Subcutaneous abdominal adipose tissue (tissue), 5 donors: Measurements from ENCODE around the gene CLDN9.

Experiments used
- H3K27ac ChIP-seq: one replicate; pipeline ENCODE4 v1.7.0; 2013; ENCODE audit warnings: low read depth, mild to moderate bottlenecking, inconsistent platforms, low read length, moderate library complexity
- H3K27me3 ChIP-seq, 5 donors: one replicate each; pipeline ENCODE4 v1.7.0; 2013; ENCODE audit warnings: low read length in 5 of 5, inconsistent platforms in 1 of 5; ENCODE audit not compliant: control insufficient read depth in 5 of 5, insufficient read depth in 4 of 5
- H3K36me3 ChIP-seq, 5 donors: one replicate each; pipeline ENCODE4 v1.7.0; 2013; ENCODE audit warnings: low read length in 5 of 5; ENCODE audit not compliant: control insufficient read depth in 5 of 5, insufficient read depth in 5 of 5
- H3K4me1 ChIP-seq, 5 donors: one replicate each; pipeline ENCODE4 v1.7.0; 2013; ENCODE audit warnings: low read length in 5 of 5, mild to moderate bottlenecking in 3 of 5, moderate library complexity in 1 of 5; ENCODE audit not compliant: control insufficient read depth in 5 of 5, insufficient read depth in 5 of 5
- H3K4me3 ChIP-seq, 5 donors: one replicate each; pipeline ENCODE4 v1.7.0; 2013; ENCODE audit warnings: low read length in 5 of 5, low read depth in 1 of 5
- H3K9ac ChIP-seq, 5 donors: one replicate each; pipeline ENCODE4 v1.7.0; 2013; ENCODE audit warnings: low read length in 5 of 5, mild to moderate bottlenecking in 4 of 5, moderate library complexity in 3 of 5
- H3K9me3 ChIP-seq, 5 donors: one replicate each; pipeline ENCODE4 v1.7.0; 2013; ENCODE audit warnings: low read length in 5 of 5; ENCODE audit not compliant: control insufficient read depth in 5 of 5
- donor health status: healthy.
- donor health status: healthy.
- donor health status: healthy.
- donor health status: healthy.
- donor health status: healthy.

The CLDN9 gene

GRCh38 chr16:3023415-3023668, 10.6 kb downstream of the CLDN9 start:
- Histone ChIP-seq H3K27ac (peak overlapping the region; percentile 93), H3K4me1 (peaks cover 4 to 53% (median 47%) of the 10 kb centered on the region in 5 donors), H3K36me3 (peaks cover 0 to 19% (median 14%) of the 10 kb centered on the region in 5 donors), H3K27me3 (peaks cover 0 to 4% (median 3%) of the 10 kb centered on the region in 5 donors), H3K9me3 (no peaks in the 10 kb centered on the region), H3K4me3 (peak overlapping the region; percentile 48 to 82 (median 78)), H3K9ac (peak overlapping the region; percentile 6 to 94 (median 81))

GRCh38 chr16:3023669-3024478, 11.2 kb downstream of the CLDN9 start, which contains the start of the genes HCFC1R1 and THOC6:
Gene HCFC1R1, minus strand, starts transcription at chr16:3023942. Its CDS starts 1 bp downstream, at chr16:3023941.
Gene THOC6, plus strand, starts transcription at chr16:3024035. Its CDS starts 292 bp downstream, at chr16:3024327.
- peaks cover 4 to 57% (median 52%) of the 10 kb centered on the region in 5 donors for H3K4me1 ChIP-seq
- H3K27ac ChIP-seq: peak within 1 kb of the TSS; percentile 93
- no peaks in the 10 kb centered on the region for H3K9me3 ChIP-seq
- peak within 1 kb of the TSS; percentile 48 to 82 (median 78) for H3K4me3 ChIP-seq
- H3K36me3 ChIP-seq: peaks cover 0 to 19% (median 14%) of the 10 kb centered on the region in 5 donors
- H3K27me3 ChIP-seq: peaks cover 1 to 5% (median 3%) of the 10 kb centered on the region in 5 donors
- H3K9ac ChIP-seq: peak within 1 kb of the TSS; percentile 66 to 94 (median 81)

- H3K36me3 ChIP-seq: peaks cover 0 to 19% (median 14%) of the 10 kb centered on the region in 5 donors
- H3K4me3 ChIP-seq: no peak overlapping the region
- peaks cover 16 to 19% (median 18%) of the 10 kb centered on the region in 5 donors for H3K27me3 ChIP-seq
- H3K4me1 ChIP-seq: peaks cover 4 to 60% (median 54%) of the 10 kb centered on the region in 5 donors
- H3K9me3 ChIP-seq: no peaks in the 10 kb centered on the region
- H3K9ac ChIP-seq: no peak overlapping the region
- H3K27ac ChIP-seq: no peak overlapping the region
These were observed 12.6 kb downstream of the CLDN9 start for GRCh38 chr16:3025032-3026002.

- no peak overlapping the region for H3K27ac ChIP-seq
- no peak overlapping the region for H3K4me3 ChIP-seq
- H3K9me3 ChIP-seq: no peaks in the 10 kb centered on the region
- H3K9ac ChIP-seq: no peak overlapping the region
- H3K36me3 ChIP-seq: peaks cover 0 to 19% (median 14%) of the 10 kb centered on the region in 5 donors
- H3K4me1 ChIP-seq: peaks cover 4 to 54% (median 50%) of the 10 kb centered on the region in 5 donors
- peaks cover 22 to 26% (median 24%) of the 10 kb centered on the region in 5 donors for H3K27me3 ChIP-seq
These were observed 13.3 kb downstream of the CLDN9 start for GRCh38 chr16:3026003-3026378.

GRCh38 chr16:3026609-3027488, 14.1 kb downstream of the CLDN9 start:
- Histone ChIP-seq H3K27ac (no peak overlapping the region), H3K9me3 (no peaks in the 10 kb centered on the region), H3K4me1 (peaks cover 4 to 45% (median 42%) of the 10 kb centered on the region in 5 donors), H3K36me3 (peaks cover 0 to 19% (median 14%) of the 10 kb centered on the region in 5 donors), H3K9ac (no peak overlapping the region), H3K27me3 (peaks cover 29 to 31% (median 29%) of the 10 kb centered on the region in 5 donors), H3K4me3 (no peak overlapping the region)

GRCh38 chr16:3027489-3027795, 14.7 kb downstream of the CLDN9 start:
- H3K9me3 ChIP-seq: no peaks in the 10 kb centered on the region

GRCh38 chr16:3027983-3028715, 15.4 kb downstream of the CLDN9 start:
- Histone ChIP-seq H3K4me3 (no peak overlapping the region), H3K9me3 (no peaks in the 10 kb centered on the region), H3K36me3 (peaks cover 0 to 19% (median 14%) of the 10 kb centered on the region in 5 donors), H3K27ac (no peak overlapping the region), H3K9ac (no peak overlapping the region), H3K27me3 (peaks cover 29 to 35% (median 32%) of the 10 kb centered on the region in 5 donors), H3K4me1 (peaks cover 0 to 32% (median 29%) of the 10 kb centered on the region in 5 donors)

More at GRCh38 chr16:3027489-3027795, 14.7 kb downstream of the CLDN9 start:
- H3K4me3 ChIP-seq: no peak overlapping the region
- no peak overlapping the region for H3K27ac ChIP-seq
- peaks cover 0 to 19% (median 14%) of the 10 kb centered on the region in 5 donors for H3K36me3 ChIP-seq
- no peak overlapping the region for H3K9ac ChIP-seq
- peaks cover 29 to 32% (median 31%) of the 10 kb centered on the region in 5 donors for H3K27me3 ChIP-seq
- peaks cover 4 to 39% (median 37%) of the 10 kb centered on the region in 5 donors for H3K4me1 ChIP-seq

- Histone ChIP-seq H3K4me3 (no peak overlapping the region), H3K27ac (no peak overlapping the region), H3K36me3 (peaks cover 0 to 19% (median 14%) of the 10 kb centered on the region in 5 donors), H3K9ac (no peak overlapping the region), H3K27me3 (peaks cover 31 to 39% (median 33%) of the 10 kb centered on the region in 5 donors), H3K9me3 (no peaks in the 10 kb centered on the region), H3K4me1 (peaks cover 0 to 26% (median 23%) of the 10 kb centered on the region in 5 donors)
These were observed 16.1 kb downstream of the CLDN9 start for GRCh38 chr16:3028716-3029319.
